Ascending aorta (tissue), 2 donors: Measurements from ENCODE around the gene CYP2A13. TPM values are rescaled to one million over a fixed set of nuclear protein-coding genes. Genes with fewer than 3 reads are reported as not detected.
"Not testable (repeated sequence)": the region's sequence is repeated elsewhere in the genome, so short reads cannot be mapped to it uniquely, and the experiment has no call there.

ENCODE experiments used
- DNase-seq, 2 donors: peaks; one replicate each; pipeline ENCODE4 v3.0.0-alpha.2; 2019; ENCODE audit warnings: low spot score in 2 of 2
- H3K27ac ChIP-seq, 2 donors: fragments of 200-600 bp; sonication (generic); one replicate each; pipeline ENCODE4 v1.5.1; 2016 to 2017; ENCODE audit warnings: mild to moderate bottlenecking in 1 of 2
- H3K27me3 ChIP-seq: fragments of 200-600 bp; sonication (generic); one replicate; pipeline ENCODE4 v1.5.1; 2017
- H3K36me3 ChIP-seq, 2 donors: fragments of 200-600 bp; sonication (generic); one replicate each; pipeline ENCODE4 v1.5.1; 2016
- H3K4me1 ChIP-seq, 2 donors: fragments of 200-600 bp; sonication (generic); one replicate each; pipeline ENCODE4 v1.5.1; 2016 to 2017; ENCODE audit warnings: mild to moderate bottlenecking in 1 of 2
- H3K4me3 ChIP-seq, 2 donors: fragments of 200-600 bp; sonication (generic); one replicate each; pipeline ENCODE4 v1.5.1; 2016 to 2017; ENCODE audit warnings: mild to moderate bottlenecking in 1 of 2
- H3K9me3 ChIP-seq, 2 donors: fragments of 200-600 bp; sonication (generic); one replicate each; pipeline ENCODE4 v1.5.1; 2016
- intact Hi-C: fragments of 100-400 bp; cut with DNase I; formaldehyde crosslinking; loops from one replicate; pipeline ENCODE4 v1.15.1; 2023
- total RNA-seq: library from RNA; depleted of rRNA; stranded (reverse); fragments of >200 nt; gene quantifications from one replicate; pipeline ENCODE4 v1.1.0, GENCODE V29; 2016
- TF ChIP-seq, protein P1 (sequence below), 3 experiments: fragments of 200-600 bp in 2 of 3; fragments of 450-650 bp in 1 of 3; sonication (generic) in 2 of 3; IDR thresholded peaks; one replicate each; pipeline ENCODE4 v1.5.1; 2016 to 2019; ENCODE audit warnings: antibody characterized with exemption in 3 of 3, mild to moderate bottlenecking in 1 of 3, moderate library complexity in 1 of 3

The CYP2A13 gene
- total RNA-seq, 1 donor from 2014 or later: not detected

DNA sequence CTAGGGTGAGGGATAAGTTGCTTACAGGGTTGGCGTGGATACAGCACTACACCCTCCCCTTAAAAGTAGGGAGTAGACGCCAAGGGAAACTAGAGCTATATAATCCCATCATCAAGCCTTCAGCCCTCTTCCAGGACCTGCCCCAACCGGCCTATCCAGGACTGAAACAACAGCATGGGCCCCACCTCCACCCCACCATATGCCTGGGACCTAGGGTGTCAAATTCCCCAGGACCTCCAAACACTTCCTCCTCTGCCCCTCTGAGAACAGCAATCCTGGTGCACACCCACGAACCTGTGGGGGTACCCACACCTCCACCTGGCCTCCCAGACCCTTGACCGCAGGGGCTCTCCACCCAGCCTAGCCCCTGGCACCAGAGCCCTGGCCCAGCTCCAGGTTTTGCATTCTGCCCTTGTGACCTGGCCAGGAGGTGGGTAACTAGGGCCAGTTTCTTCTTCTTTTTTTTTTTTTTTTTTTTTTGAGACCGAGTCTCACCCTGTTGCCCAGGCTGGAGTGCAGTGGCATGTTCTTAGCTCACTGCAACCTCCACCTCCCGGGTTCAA lies 24.6 kb downstream of the CYP2A13 start:
- no peaks in the 10 kb centered on the region for H3K27me3 ChIP-seq
- DNase-seq: no peak
- H3K27ac ChIP-seq: no peak overlapping the region
- TF ChIP-seq, protein P1, sequence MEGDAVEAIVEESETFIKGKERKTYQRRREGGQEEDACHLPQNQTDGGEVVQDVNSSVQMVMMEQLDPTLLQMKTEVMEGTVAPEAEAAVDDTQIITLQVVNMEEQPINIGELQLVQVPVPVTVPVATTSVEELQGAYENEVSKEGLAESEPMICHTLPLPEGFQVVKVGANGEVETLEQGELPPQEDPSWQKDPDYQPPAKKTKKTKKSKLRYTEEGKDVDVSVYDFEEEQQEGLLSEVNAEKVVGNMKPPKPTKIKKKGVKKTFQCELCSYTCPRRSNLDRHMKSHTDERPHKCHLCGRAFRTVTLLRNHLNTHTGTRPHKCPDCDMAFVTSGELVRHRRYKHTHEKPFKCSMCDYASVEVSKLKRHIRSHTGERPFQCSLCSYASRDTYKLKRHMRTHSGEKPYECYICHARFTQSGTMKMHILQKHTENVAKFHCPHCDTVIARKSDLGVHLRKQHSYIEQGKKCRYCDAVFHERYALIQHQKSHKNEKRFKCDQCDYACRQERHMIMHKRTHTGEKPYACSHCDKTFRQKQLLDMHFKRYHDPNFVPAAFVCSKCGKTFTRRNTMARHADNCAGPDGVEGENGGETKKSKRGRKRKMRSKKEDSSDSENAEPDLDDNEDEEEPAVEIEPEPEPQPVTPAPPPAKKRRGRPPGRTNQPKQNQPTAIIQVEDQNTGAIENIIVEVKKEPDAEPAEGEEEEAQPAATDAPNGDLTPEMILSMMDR (IDR thresholded peaks at IDR 0.05): no peak
- no peaks in the 10 kb centered on the region for H3K9me3 ChIP-seq
- no peaks in the 10 kb centered on the region for H3K4me1 ChIP-seq
- H3K4me3 ChIP-seq: no peak overlapping the region
- no peaks in the 10 kb centered on the region for H3K36me3 ChIP-seq
- intact Hi-C loops: no loop called here

DNA sequence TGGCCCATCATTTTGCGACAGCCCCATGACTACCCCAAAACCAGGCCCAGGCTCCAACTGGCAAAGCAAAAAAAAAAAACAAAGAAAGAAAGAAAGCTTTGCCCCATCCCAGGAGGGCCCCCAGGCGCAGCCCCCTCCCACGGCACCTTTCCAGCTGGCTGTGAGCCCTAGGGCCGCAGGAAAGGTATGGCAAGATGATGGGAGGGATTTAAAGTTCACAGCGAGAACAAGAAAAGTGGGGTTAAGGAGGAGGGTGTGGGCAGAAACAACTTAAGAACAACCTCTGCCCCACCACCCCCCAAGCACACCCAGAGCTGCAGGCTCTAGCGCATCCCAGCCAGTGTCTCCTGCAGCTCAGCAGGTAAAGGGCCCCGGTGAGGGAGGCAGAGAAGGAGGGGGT lies 25.9 kb downstream of the CYP2A13 start, which contains the start of gene CYP2F1:
Gene CYP2F1, plus strand, starts transcription at position 301 of the 400 bp plus-strand sequence. CDS start 1,757 bp downstream, outside the sequence.
- Histone ChIP-seq H3K27me3 (no peaks in the 10 kb centered on the region), H3K4me3 (no peak within 1 kb of the TSS), H3K4me1 (no peaks in the 10 kb centered on the region), H3K9me3 (no peaks in the 10 kb centered on the region), H3K36me3 (no peaks in the 10 kb centered on the region), H3K27ac (no peak within 1 kb of the TSS)
- TF ChIP-seq, protein P1 (IDR thresholded peaks at IDR 0.05): no peak
- no peak for DNase-seq
- intact Hi-C loops: no loop called here

DNA sequence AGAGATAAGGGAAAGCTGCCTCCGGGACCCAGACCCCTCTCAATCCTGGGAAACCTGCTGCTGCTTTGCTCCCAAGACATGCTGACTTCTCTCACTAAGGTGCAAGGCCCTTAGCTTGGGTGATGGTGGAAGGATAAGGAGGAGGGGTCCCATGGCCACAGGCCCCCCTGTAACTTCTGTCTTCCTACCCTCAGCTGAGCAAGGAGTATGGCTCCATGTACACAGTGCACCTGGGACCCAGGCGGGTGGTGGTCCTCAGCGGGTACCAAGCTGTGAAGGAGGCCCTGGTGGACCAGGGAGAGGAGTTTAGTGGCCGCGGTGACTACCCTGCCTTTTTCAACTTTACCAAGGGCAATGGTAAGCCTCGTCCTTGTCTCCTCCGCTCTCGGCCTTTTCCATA lies 28.0 kb downstream of the CYP2A13 start:
- TF ChIP-seq, protein P1 (IDR thresholded peaks at IDR 0.05): no peak

DNA sequence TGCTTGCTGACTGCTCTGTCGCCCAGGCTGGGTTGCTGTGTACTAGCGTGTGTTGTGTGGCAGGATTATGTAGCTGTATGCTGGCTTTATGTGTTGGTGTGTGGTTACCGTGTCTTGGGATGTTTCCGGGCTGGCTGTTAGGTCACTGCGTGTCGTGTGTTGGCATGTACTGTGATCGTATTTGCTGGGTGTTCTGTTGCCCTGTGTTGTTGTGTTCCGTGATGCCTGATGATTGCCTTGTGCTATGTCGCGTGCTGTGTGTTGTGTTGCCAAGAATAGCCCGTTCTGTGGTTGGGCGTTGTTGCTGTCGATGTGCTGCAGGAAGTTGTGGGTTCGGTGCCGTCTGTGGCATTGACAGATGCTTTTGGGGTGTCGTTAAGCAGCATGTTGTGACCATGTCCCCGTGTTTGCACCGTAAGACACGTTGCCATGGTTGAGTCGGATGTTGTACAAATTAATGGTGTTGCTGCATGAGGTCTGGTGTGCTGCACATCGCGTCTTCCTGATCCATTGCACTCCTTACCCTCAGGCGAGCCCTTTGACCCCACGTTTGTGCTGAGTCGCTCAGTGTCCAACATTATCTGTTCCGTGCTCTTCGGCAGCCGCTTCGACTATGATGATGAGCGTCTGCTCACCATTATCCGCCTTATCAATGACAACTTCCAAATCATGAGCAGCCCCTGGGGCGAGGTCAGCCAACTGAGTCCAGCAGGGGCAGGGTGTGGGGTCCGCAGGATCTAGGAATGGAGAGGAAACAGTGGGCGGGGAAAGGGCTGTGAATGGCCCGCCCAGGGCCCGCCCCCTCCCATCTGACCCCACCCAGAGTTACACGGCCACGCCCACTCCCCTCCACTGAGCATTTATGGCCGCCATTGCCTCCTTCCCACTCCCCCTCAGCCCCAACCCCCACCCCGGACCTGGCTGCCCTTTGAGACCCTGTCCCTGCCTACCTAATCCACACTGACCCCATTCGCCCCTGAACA lies 33.0 kb downstream of the CYP2A13 start:
- H3K36me3 ChIP-seq, H3K4me1 ChIP-seq, H3K27ac ChIP-seq, intact Hi-C loops, H3K9me3 ChIP-seq, H3K27me3 ChIP-seq, H3K4me3 ChIP-seq: not testable (repeated sequence)
- peak; percentile 23 to 70 for DNase-seq

More for the DNA sequence above, 28.0 kb downstream of the CYP2A13 start:
- intact Hi-C loops: no loop called here
- Histone ChIP-seq H3K4me3 (no peak overlapping the region), H3K27me3 (no peaks in the 10 kb centered on the region), H3K36me3 (no peaks in the 10 kb centered on the region), H3K9me3 (no peaks in the 10 kb centered on the region), H3K4me1 (no peaks in the 10 kb centered on the region), H3K27ac (no peak overlapping the region)
- DNase-seq: no peak

DNA sequence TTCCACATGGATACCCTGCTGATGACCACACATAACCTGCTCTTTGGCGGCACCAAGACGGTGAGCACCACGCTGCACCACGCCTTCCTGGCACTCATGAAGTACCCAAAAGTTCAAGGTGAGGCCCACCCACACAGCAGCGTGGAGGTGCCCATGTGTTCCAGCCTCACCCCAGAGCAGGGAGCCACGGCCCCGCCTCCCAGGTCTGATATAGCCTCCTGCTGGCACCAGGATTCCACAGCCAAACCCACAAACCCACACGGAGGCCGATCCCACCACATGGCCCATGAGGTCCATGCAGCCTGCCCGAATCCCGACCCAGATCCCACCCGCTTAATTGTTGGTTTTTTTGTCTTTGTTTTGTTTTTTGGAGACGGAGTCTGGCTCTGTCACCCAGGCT lies 34.6 kb downstream of the CYP2A13 start:
- H3K27me3 ChIP-seq, H3K27ac ChIP-seq, H3K9me3 ChIP-seq, DNase-seq, H3K36me3 ChIP-seq, H3K4me1 ChIP-seq, H3K4me3 ChIP-seq, intact Hi-C loops: not testable (repeated sequence)

DNA sequence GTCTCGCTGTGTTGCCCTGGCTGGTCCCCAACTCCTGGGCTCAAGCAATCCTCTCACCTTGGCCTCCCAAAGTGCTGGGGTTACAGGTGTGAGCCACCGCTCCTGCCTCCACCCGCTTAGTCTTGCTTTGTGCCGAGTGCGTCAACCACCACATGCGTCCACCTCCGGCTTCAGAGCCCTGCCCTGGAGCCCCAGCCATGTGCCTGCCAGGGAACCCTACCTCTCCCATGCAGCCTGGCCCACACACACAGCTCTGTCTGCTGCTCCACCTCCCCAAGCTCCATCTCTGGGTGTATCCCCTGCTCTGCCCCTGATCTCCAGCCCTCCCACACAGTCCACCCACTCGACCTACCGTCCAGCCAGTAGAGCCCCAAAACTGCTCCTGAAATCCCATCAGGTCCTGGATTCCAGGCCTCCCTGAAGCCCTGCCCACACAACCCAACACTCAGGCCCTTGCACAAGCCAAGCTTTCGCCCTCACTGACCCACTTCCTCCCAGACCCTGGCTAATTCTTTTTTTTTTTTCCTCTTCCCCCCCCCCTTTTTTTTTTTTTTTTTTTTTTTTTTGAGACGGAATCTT lies 35.6 kb downstream of the CYP2A13 start:
- no peak for DNase-seq
- intact Hi-C loops: no loop called here
- TF ChIP-seq, protein P1 (IDR thresholded peaks at IDR 0.05): no peak
- H3K4me1 ChIP-seq: no peaks in the 10 kb centered on the region
- H3K36me3 ChIP-seq: no peaks in the 10 kb centered on the region
- no peaks in the 10 kb centered on the region for H3K27me3 ChIP-seq
- no peak overlapping the region for H3K4me3 ChIP-seq
- H3K27ac ChIP-seq: no peak overlapping the region
- no peaks in the 10 kb centered on the region for H3K9me3 ChIP-seq
